Fibroblast of lung (primary cell): ENCODE measurements around the gene ADCY5. TPM values are rescaled to one million over a fixed set of nuclear protein-coding genes. Genes with fewer than 3 reads are reported as not detected.
A peak's percentile ranks its signal among the peaks of the same experiment; 100 is the strongest.

Experiments used
- DNase-seq, 2 donors: peaks; one replicate each; pipeline versions ENCODE4 v3.0.0 to v3.0.0-alpha.2; 2010; ENCODE audit warnings: low read depth in 2 of 2
- H2AFZ ChIP-seq: 2 replicates; pipeline ENCODE4 v1.5.1; 2012; ENCODE audit warnings: low read length, control low read depth, inconsistent platforms
- H3K27ac ChIP-seq: 2 replicates; pipeline ENCODE4 v1.5.1; 2011; ENCODE audit warnings: low read length, control low read depth; ENCODE audit not compliant: insufficient read depth
- H3K27me3 ChIP-seq: 2 replicates; pipeline ENCODE4 v1.5.1; 2011; ENCODE audit warnings: mild to moderate bottlenecking, low read length; ENCODE audit not compliant: control insufficient read depth, insufficient read depth
- H3K36me3 ChIP-seq: 2 replicates; pipeline ENCODE4 v1.5.1; 2011; ENCODE audit warnings: low read length; ENCODE audit not compliant: control insufficient read depth, insufficient read depth
- H3K4me1 ChIP-seq: 2 replicates; pipeline ENCODE4 v1.5.1; 2011; ENCODE audit warnings: low read length; ENCODE audit not compliant: control insufficient read depth, insufficient read depth; ENCODE audit errors: extremely low read depth
- H3K4me2 ChIP-seq: 2 replicates; pipeline ENCODE4 v1.5.1; 2011; ENCODE audit warnings: low read length, control low read depth; ENCODE audit not compliant: insufficient read depth; ENCODE audit errors: extremely low read depth
- H3K4me3 ChIP-seq, 4 experiments: fragments of 200-600 bp in 1 of 4; sonication (generic) in 1 of 4; replicated peaks in 1 of 4; 2 replicates each; pipeline ENCODE4 v1.5.1; 2011 to 2016; ENCODE audit warnings: low read length in 4 of 4, low read depth in 3 of 4, mild to moderate bottlenecking in 3 of 4, control low read depth in 2 of 4, inconsistent platforms in 1 of 4, mixed read lengths in 1 of 4; ENCODE audit not compliant: insufficient read depth in 1 of 4; ENCODE audit errors: control extremely low read depth in 1 of 4
- H3K79me2 ChIP-seq: 2 replicates; pipeline ENCODE4 v1.5.1; 2012; ENCODE audit warnings: mild to moderate bottlenecking, low read length, inconsistent platforms; ENCODE audit not compliant: control insufficient read depth, insufficient read depth
- H3K9ac ChIP-seq: 2 replicates; pipeline ENCODE4 v1.5.1; 2011; ENCODE audit warnings: mild to moderate bottlenecking, low read length, control low read depth; ENCODE audit not compliant: insufficient read depth
- H3K9me3 ChIP-seq: 2 replicates; pipeline ENCODE4 v1.5.1; 2012; ENCODE audit warnings: low read depth, low read length; ENCODE audit not compliant: control insufficient read depth, insufficient read depth
- H4K20me1 ChIP-seq: 2 replicates; pipeline ENCODE4 v1.5.1; 2011; ENCODE audit warnings: low read length; ENCODE audit not compliant: control insufficient read depth, insufficient read depth; ENCODE audit errors: extremely low read depth
- CTCF ChIP-seq, 2 donors: IDR thresholded peaks in 1 of 2; conservative IDR thresholded peaks in 1 of 2; 1 replicate in 1 of 2; 2 replicates in 1 of 2; pipeline ENCODE4 v1.5.1; 2011 to 2012; ENCODE audit warnings: low read length in 2 of 2, control low read depth in 1 of 2, inconsistent platforms in 1 of 2, low read depth in 1 of 2, mild to moderate bottlenecking in 1 of 2
- EZH2 ChIP-seq: IDR thresholded peaks from 2 replicates; pipeline ENCODE4 v1.5.1; 2012; ENCODE audit warnings: low read length, control low read depth, mild to moderate bottlenecking; ENCODE audit errors: missing control alignments
- polyA plus RNA-seq, 2 donors: library from polyadenylated mRNA; depleted of rRNA in 1 of 2; stranded (reverse) in 1 of 2; unstranded in 1 of 2; fragments of >200 nt; gene quantifications; 2 replicates each; pipeline ENCODE4 v1.2.1, GENCODE V29; 2011 to 2012; ENCODE audit warnings: missing spikeins in 1 of 2
- total RNA-seq: library from RNA; depleted of rRNA; stranded (reverse); fragments of >200 nt; gene quantifications from 2 replicates; pipeline ENCODE4 v1.2.1, GENCODE V29; 2014

The ADCY5 gene
- total and polyA plus RNA-seq, 2 donors (not counting 1 experiment from before 2014, with no cell fraction given): 0.11 to 0.50 TPM

- H3K4me2 ChIP-seq: no peak overlapping the region
- no peak overlapping the region for H2AFZ ChIP-seq
- H3K79me2 ChIP-seq: no peaks in the 10 kb centered on the region
These were observed 35.9 kb downstream of the ADCY5 start for GRCh38 chr3:123412811-123413604.

GRCh38 chr3:123412076-123412475, 36.8 kb downstream of the ADCY5 start:
- no peak overlapping the region for H2AFZ ChIP-seq

More at GRCh38 chr3:123412811-123413604, 35.9 kb downstream of the ADCY5 start:
- Histone ChIP-seq H3K4me3 (no peak overlapping the region), H3K27ac (no peak overlapping the region), H3K9ac (no peak overlapping the region), H4K20me1 (no peaks in the 10 kb centered on the region), H3K27me3 (peaks cover 40% of the 10 kb centered on the region), H3K36me3 (no peaks in the 10 kb centered on the region), H3K9me3 (no peaks in the 10 kb centered on the region), H3K4me1 (no peaks in the 10 kb centered on the region)
- no peak for DNase-seq
- TF ChIP-seq CTCF (conservative IDR thresholded peaks at IDR 0.05 in 1 of 2, IDR thresholded peaks at IDR 0.05 in 1 of 2; ENCODE audit: low read depth in 1 of 2, low read length in 2 of 2): no peak
- TF ChIP-seq EZH2: peak; percentile 59

More at GRCh38 chr3:123412076-123412475, 36.8 kb downstream of the ADCY5 start:
- no peak overlapping the region for H3K9ac ChIP-seq
- H3K79me2 ChIP-seq: no peaks in the 10 kb centered on the region
- TF ChIP-seq EZH2 (no peak), CTCF (conservative IDR thresholded peaks at IDR 0.05 in 1 of 2, IDR thresholded peaks at IDR 0.05 in 1 of 2; ENCODE audit: low read depth in 1 of 2, low read length in 2 of 2) (no peak)
- DNase-seq: no peak
- no peaks in the 10 kb centered on the region for H3K9me3 ChIP-seq
- no peaks in the 10 kb centered on the region for H4K20me1 ChIP-seq
- H3K4me1 ChIP-seq: no peaks in the 10 kb centered on the region
- no peak overlapping the region for H3K27ac ChIP-seq
- no peak overlapping the region for H3K4me3 ChIP-seq
- H3K36me3 ChIP-seq: no peaks in the 10 kb centered on the region
- peaks cover 35% of the 10 kb centered on the region for H3K27me3 ChIP-seq
- H3K4me2 ChIP-seq: no peak overlapping the region
